Measurements from ENCODE around the gene CAND2.

GRCh38 chr3:12799525-12800440, 3.3 kb downstream of the CAND2 start:
- no peak for TF ChIP-seq JUND (IDR thresholded peaks at IDR 0.05; ENCODE audit: low read depth, low read length)
- TF ChIP-seq, protein P1, sequence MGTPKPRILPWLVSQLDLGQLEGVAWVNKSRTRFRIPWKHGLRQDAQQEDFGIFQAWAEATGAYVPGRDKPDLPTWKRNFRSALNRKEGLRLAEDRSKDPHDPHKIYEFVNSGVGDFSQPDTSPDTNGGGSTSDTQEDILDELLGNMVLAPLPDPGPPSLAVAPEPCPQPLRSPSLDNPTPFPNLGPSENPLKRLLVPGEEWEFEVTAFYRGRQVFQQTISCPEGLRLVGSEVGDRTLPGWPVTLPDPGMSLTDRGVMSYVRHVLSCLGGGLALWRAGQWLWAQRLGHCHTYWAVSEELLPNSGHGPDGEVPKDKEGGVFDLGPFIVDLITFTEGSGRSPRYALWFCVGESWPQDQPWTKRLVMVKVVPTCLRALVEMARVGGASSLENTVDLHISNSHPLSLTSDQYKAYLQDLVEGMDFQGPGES (IDR thresholded peaks at IDR 0.05): no peak

All from GM12878 (cell line).